ENCODE measurements around the gene GPT2. TPM values are rescaled to one million over a fixed set of nuclear protein-coding genes. Genes with fewer than 3 reads are reported as not detected.
A peak's percentile ranks its signal among the peaks of the same experiment; 100 is the strongest.
"Not testable (repeated sequence)": the region's sequence is repeated elsewhere in the genome, so short reads cannot be mapped to it uniquely, and the experiment has no call there.

GPT2 gene
- total and polyA plus RNA-seq, 7 donors: 3.3 to 28.7 (median 14.8) TPM

DNA sequence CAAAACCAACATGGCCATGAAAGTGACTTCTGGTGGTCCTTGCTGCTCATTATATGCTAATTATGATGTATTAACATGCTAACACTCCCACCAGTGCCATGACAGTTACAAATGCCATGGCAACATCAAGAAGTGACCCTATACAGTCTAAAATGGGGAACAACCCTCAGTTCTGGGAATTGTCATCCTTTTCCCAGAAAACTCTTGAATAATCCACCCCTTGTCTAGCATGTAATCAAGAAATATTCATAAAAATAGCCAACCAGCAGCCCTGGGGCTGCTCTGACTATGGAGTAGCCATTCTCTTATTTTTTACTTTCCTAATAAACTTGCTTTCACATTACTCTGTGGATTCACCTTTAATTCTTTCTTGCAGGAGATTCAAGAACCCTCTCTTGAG lies 53.4 kb downstream of the GPT2 start:
- intact Hi-C loops (cut with DNase I): no loop called here
- TF ChIP-seq POLR2A (IDR thresholded peaks at IDR 0.05) (no peak), POLR2AphosphoS5 (IDR thresholded peaks at IDR 0.05) (no peak)
- H3K4me3 ChIP-seq: no peak overlapping the region
- no peak overlapping the region for H3K27ac ChIP-seq
- H3K27me3 ChIP-seq: no peaks in the 10 kb centered on the region
- no peaks in the 10 kb centered on the region for H3K9me3 ChIP-seq
- no peaks in the 10 kb centered on the region for H3K36me3 ChIP-seq
- no peak for DNase-seq
- H3K4me1 ChIP-seq: no peaks in the 10 kb centered on the region

DNA sequence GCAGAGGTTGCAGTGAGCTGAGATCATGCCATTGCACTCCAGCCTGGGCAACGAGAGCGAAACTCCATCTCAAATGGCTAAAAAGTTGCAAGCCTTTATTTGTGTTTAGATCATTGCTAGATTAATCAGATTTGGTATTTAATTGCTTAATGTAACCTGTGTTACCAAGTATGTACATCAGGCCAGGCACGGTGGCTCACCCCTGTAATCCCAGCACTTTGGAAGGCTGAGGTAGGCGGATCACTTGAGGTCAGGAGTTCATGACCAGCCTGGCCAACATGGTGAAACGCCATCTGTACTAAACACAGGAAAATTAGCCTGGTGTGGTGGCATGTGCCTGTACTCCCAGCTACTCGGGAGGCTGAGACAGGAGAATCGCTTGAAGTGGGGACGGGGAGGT lies 60.6 kb downstream of the GPT2 start:
- not testable (repeated sequence) for H3K4me1 ChIP-seq, H3K27ac ChIP-seq, DNase-seq, H3K4me3 ChIP-seq, H3K9me3 ChIP-seq, H3K27me3 ChIP-seq, H3K36me3 ChIP-seq
- intact Hi-C loops (cut with DNase I): loop anchor here (5.0 kb wide), 1 partner anchor 1223 kb away; no protein-coding TSS in a partner anchor
- WGBS, 2 donors: 88 to 92% methylated on average over 8 of the region's 8 CpGs

DNA sequence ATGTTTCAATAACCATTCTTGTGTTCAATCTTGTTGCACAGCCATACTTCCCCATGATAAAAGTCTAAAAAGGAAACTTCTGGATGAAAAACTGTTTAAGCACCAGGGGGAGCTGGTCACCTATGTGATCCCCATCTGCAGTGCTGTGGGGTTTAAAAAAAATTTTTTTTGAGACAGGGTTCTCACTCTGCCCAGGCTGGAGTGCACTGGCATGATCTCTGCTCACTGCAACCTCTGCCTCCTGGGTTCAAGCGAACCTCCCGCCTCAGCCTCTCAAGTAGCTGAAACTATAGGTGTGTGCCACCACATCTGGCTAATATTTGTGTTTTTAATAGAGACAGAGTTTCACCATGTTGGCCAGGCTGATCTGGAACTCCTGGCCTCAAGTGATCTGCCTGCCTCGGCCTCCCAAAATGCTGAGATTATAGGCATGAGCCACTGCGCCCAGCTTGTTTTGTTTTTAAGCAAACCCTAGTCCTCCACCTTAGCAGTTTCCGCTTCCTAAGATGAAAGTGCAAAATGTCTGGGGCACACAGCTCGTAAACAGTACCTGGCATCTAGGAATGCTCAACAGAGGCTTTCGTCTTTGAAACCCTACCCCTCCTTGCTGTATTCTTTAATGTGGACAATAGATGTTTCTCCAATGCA lies 63.9 kb downstream of the GPT2 start:
- Histone ChIP-seq H3K27me3 (no peaks in the 10 kb centered on the region), H3K9me3 (no peaks in the 10 kb centered on the region), H3K36me3 (no peaks in the 10 kb centered on the region), H3K4me1 (no peaks in the 10 kb centered on the region), H3K27ac (no peak overlapping the region), H3K4me3 (no peak overlapping the region)
- intact Hi-C loops (cut with DNase I): loop anchor here (5.0 kb wide), 1 partner anchor 1219 kb away; no protein-coding TSS in a partner anchor
- no peak for DNase-seq
- TF ChIP-seq POLR2A (IDR thresholded peaks at IDR 0.05): no peak
- TF ChIP-seq, protein P1, sequence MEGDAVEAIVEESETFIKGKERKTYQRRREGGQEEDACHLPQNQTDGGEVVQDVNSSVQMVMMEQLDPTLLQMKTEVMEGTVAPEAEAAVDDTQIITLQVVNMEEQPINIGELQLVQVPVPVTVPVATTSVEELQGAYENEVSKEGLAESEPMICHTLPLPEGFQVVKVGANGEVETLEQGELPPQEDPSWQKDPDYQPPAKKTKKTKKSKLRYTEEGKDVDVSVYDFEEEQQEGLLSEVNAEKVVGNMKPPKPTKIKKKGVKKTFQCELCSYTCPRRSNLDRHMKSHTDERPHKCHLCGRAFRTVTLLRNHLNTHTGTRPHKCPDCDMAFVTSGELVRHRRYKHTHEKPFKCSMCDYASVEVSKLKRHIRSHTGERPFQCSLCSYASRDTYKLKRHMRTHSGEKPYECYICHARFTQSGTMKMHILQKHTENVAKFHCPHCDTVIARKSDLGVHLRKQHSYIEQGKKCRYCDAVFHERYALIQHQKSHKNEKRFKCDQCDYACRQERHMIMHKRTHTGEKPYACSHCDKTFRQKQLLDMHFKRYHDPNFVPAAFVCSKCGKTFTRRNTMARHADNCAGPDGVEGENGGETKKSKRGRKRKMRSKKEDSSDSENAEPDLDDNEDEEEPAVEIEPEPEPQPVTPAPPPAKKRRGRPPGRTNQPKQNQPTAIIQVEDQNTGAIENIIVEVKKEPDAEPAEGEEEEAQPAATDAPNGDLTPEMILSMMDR (IDR thresholded peaks at IDR 0.05): peak in 1 of 4 experiments; percentile 24
- WGBS, 2 donors: 88 to 90% methylated on average over 7 of the region's 7 CpGs

DNA sequence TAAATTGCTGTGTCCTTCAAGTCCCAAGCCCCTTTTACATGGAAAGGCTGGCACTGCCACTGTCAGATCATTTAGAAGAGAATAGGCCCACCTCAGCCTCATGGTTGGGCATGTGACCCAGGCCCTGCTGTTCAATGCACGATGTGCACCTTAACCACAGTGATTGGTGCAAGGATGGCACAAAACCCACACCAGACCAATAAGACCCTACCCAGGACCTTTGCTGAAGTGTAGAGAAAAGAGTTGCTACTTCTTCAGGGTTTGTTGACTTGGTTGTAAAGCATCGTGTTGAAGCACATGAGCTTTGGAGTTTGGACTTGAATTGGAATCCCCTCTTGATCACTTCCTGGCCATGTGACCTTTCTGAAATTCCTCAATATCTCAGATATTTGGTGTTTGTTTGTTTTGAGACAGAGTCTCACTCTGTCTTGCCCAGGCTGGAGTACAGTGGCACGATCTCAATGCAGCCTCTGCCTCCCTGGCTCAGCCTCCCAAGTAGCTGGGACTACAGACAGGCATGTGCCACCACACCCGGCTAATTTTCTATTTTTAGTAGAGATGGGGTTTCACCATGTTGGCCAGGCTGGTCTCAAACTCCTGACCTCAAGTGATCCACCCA lies 64.5 kb downstream of the GPT2 start:
- Histone ChIP-seq H3K27me3 (no peaks in the 10 kb centered on the region), H3K27ac (no peak overlapping the region), H3K9me3 (no peaks in the 10 kb centered on the region), H3K4me1 (no peaks in the 10 kb centered on the region), H3K4me3 (no peak overlapping the region), H3K36me3 (no peaks in the 10 kb centered on the region)
- no peak for TF ChIP-seq POLR2AphosphoS5 (IDR thresholded peaks at IDR 0.05)
- TF ChIP-seq POLR2A (IDR thresholded peaks at IDR 0.05): no peak
- TF ChIP-seq EP300 (IDR thresholded peaks at IDR 0.05): no peak
- TF ChIP-seq, protein P1 (IDR thresholded peaks at IDR 0.05): no peak
- 60 to 68% methylated on average over 4 of the region's 4 CpGs for WGBS, 2 donors
- no peak for DNase-seq
- intact Hi-C loops (cut with DNase I): loop anchor here (5.0 kb wide), 1 partner anchor 1219 kb away; no protein-coding TSS in a partner anchor

DNA sequence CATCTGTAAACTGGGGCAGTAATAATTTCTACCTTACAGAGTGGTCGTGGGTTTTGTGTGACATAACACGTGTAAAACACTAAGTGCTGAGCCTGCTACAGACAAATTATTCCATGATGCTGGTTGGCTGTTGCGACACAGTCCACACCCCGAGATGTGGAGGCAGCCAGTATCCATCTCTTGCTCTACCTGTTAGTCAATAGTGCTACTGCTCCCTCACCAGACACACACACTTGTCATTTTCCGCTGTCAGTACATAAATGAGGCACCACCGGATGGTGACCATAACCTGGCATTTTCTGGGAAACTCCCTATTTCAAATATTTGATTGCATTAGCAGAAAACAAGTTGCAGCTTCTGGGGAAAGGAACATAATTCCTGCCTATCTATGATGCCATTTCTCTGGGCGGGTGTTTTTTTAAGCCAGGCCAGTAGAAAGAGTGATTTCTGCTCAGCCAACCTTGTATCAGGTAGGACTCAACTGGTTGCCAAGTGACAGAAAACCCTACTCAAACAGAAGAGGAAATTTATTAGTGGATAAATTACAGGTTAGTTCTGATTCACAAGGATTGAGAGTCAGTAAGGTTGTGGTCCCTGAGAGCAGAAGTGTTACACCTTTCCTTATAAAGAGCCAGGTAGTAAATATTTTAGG lies 65.2 kb downstream of the GPT2 start:
- Histone ChIP-seq H3K27me3 (no peaks in the 10 kb centered on the region), H3K36me3 (peaks cover 0 to 5% (median under 1%) of the 10 kb centered on the region in 4 donors), H3K9me3 (no peaks in the 10 kb centered on the region), H3K4me3 (no peak overlapping the region), H3K27ac (no peak overlapping the region), H3K4me1 (no peaks in the 10 kb centered on the region)
- no peak for DNase-seq
- WGBS, 2 donors: 75 to 81% methylated on average over 7 of the region's 7 CpGs
- intact Hi-C loops (cut with DNase I): loop anchor here (5.0 kb wide), 1 partner anchor 1218 kb away; no protein-coding TSS in a partner anchor
- TF ChIP-seq EP300 (IDR thresholded peaks at IDR 0.05) (no peak), POLR2AphosphoS5 (IDR thresholded peaks at IDR 0.05) (no peak), POLR2A (IDR thresholded peaks at IDR 0.05) (no peak)
- TF ChIP-seq, protein P1 (IDR thresholded peaks at IDR 0.05): no peak
